GM12878 (cell line): ENCODE results near the gene AURKAIP1. TPM values are rescaled to one million over a fixed set of nuclear protein-coding genes. Genes with fewer than 3 reads are reported as not detected.

Experiments
- KDM1A ChIP-seq: fragments of 200-600 bp; sonication (generic); IDR thresholded peaks from 2 replicates; pipeline ENCODE4 v1.6.1; 2016; ENCODE audit warnings: borderline replicate concordance
- RELB ChIP-seq: fragments of 450-650 bp; IDR thresholded peaks from 2 replicates; pipeline ENCODE4 v1.6.1; 2017; ENCODE audit warnings: low read depth, mild to moderate bottlenecking, moderate library complexity
- WRNIP1 ChIP-seq: IDR thresholded peaks from 2 replicates; pipeline ENCODE4 v1.6.1; 2011; ENCODE audit warnings: low read depth, low read length, improper control_type of control experiment, borderline replicate concordance
- ZNF592 ChIP-seq: fragments of 450-650 bp; IDR thresholded peaks from 2 replicates; pipeline ENCODE4 v1.6.1; 2017; ENCODE audit warnings: mild to moderate bottlenecking, moderate library complexity
- ZZZ3 ChIP-seq: IDR thresholded peaks from 2 replicates; pipeline ENCODE4 v1.6.1; 2011; ENCODE audit warnings: low read depth; ENCODE audit not compliant: control insufficient read depth, insufficient read length
- polyA plus RNA-seq, 11 experiments: library from polyadenylated mRNA; depleted of rRNA in 4 of 11; unstranded in 6 of 11; stranded (reverse) in 5 of 11; fragments of >200 nt; fragmentation: Nextera tagmentation in 4 of 11; fragmentation: Illumina TruSeq in 1 of 11; extraction: Ambion mirVana in 4 of 11; extraction: Trizol in 1 of 11; gene quantifications; 1 replicate in 1 of 11; 2 replicates in 10 of 11; pipeline versions ENCODE4 v1.2.1 to v1.2.3, GENCODE V29; 2011 to 2016; ENCODE audit warnings: inconsistent platforms in 2 of 11, missing spikeins in 2 of 11, low read depth in 1 of 11
- total RNA-seq, 4 experiments: library from RNA; depleted of rRNA in 3 of 4; stranded (reverse); fragments of >200 nt in 3 of 4; fragmentation: Illumina TruSeq in 1 of 4; extraction: Trizol in 1 of 4; gene quantifications; 2 replicates each; pipeline versions ENCODE4 v1.2.1 to v1.2.3, GENCODE V29; 2013 to 2021

The AURKAIP1 gene
- total and polyA plus RNA-seq, 10 of the 15 experiments (the other 5 are each of a cell fraction or from before 2014, with no cell fraction given): 6.5 to 366 (median 120) TPM

GRCh38 chr1:1325288-1326074, 49.5 kb downstream of the AURKAIP1 start (continued):
- TF ChIP-seq ZNF592 (no peak), WRNIP1 (no peak), KDM1A (no peak), RELB (no peak), ZZZ3 (no peak)
